DOHH2 (cell line): ENCODE data around the gene PRSS53.

Experiments
- H3F3A ChIP-seq: fragments of 200-600 bp; sonication (generic), shearing (Covaris generic); 2 replicates; pipeline ENCODE4 v1.6.0; 2016; ENCODE audit warnings: antibody characterized with exemption, mild to moderate bottlenecking; ENCODE audit not compliant: control insufficient read depth, insufficient read depth
- H3K27ac ChIP-seq: fragments of 200-600 bp; sonication (generic); 2 replicates; pipeline ENCODE4 v1.5.1; 2014; ENCODE audit warnings: low read depth, mild to moderate bottlenecking, low read length, moderate library complexity
- H3K27me3 ChIP-seq: fragments of 200-600 bp; sonication (generic); 2 replicates; pipeline ENCODE4 v1.6.1; 2014; ENCODE audit warnings: mild to moderate bottlenecking, low read length, mixed read lengths; ENCODE audit not compliant: control insufficient read depth
- H3K36me3 ChIP-seq: fragments of 200-600 bp; sonication (generic); 2 replicates; pipeline ENCODE4 v1.6.1; 2014; ENCODE audit warnings: mild to moderate bottlenecking, low read length, moderate library complexity, mixed read lengths; ENCODE audit not compliant: control insufficient read depth
- H3K4me1 ChIP-seq: fragments of 200-600 bp; sonication (generic); 2 replicates; pipeline ENCODE4 v1.6.1; 2014; ENCODE audit warnings: mild to moderate bottlenecking, low read length, mixed read lengths; ENCODE audit not compliant: control insufficient read depth
- H3K4me2 ChIP-seq: fragments of 200-600 bp; sonication (generic); 2 replicates; pipeline ENCODE4 v1.6.0; 2014; ENCODE audit warnings: mild to moderate bottlenecking, low read length, moderate library complexity
- H3K4me3 ChIP-seq: fragments of 200-600 bp; sonication (generic); 2 replicates; pipeline ENCODE4 v1.5.1; 2014; ENCODE audit warnings: mild to moderate bottlenecking, low read length, mixed read lengths
- H3K79me2 ChIP-seq: fragments of 200-600 bp; sonication (generic); 2 replicates; pipeline ENCODE4 v1.6.1; 2014; ENCODE audit warnings: mild to moderate bottlenecking, low read length, mixed read lengths; ENCODE audit not compliant: control insufficient read depth
- H3K9me2 ChIP-seq: fragments of 200-600 bp; sonication (generic); replicated peaks from 2 replicates; pipeline ENCODE4 v1.6.1; 2014; ENCODE audit warnings: mild to moderate bottlenecking, low read length, mixed read lengths; ENCODE audit not compliant: control insufficient read depth
- H3K9me3 ChIP-seq: fragments of 200-600 bp; sonication (generic); 2 replicates; pipeline ENCODE4 v1.6.1; 2014; ENCODE audit warnings: antibody characterized with exemption, low read length, mixed read lengths; ENCODE audit not compliant: control insufficient read depth, insufficient read depth
- H4K20me1 ChIP-seq: fragments of 200-600 bp; sonication (generic); 2 replicates; pipeline ENCODE4 v1.6.0; 2014; ENCODE audit warnings: low read depth, mild to moderate bottlenecking, antibody characterized with exemption, low read length, moderate library complexity; ENCODE audit not compliant: control insufficient read depth, insufficient read depth
- CTCF ChIP-seq: fragments of 200-600 bp; sonication (generic); IDR thresholded peaks from one replicate; pipeline ENCODE4 v1.5.1; 2014; ENCODE audit warnings: antibody characterized with exemption, mild to moderate bottlenecking, low read depth, low read length; ENCODE audit not compliant: poor library complexity, severe bottlenecking
- EZH2phosphoT487 ChIP-seq: fragments of 200-600 bp; sonication (generic); IDR thresholded peaks from 2 replicates; pipeline ENCODE4 v1.6.1; 2017; ENCODE audit warnings: borderline replicate concordance, mild to moderate bottlenecking, antibody characterized with exemption, low read length, moderate library complexity, mixed read lengths

PRSS53 gene

GRCh38 chr16:31087971-31088370 lies 772 bp downstream of the PRSS53 start:
- H3K4me1 ChIP-seq: peaks cover 4% of the 10 kb centered on the region
- no peaks in the 10 kb centered on the region for H3F3A ChIP-seq
- no peak overlapping the region for H3K27ac ChIP-seq
- no peak overlapping the region for H3K4me2 ChIP-seq
- H3K27me3 ChIP-seq: no peaks in the 10 kb centered on the region
- TF ChIP-seq CTCF (no peak), EZH2phosphoT487 (no peak)
- H3K36me3 ChIP-seq: peaks cover 41% of the 10 kb centered on the region
- no peak overlapping the region for H3K4me3 ChIP-seq
- no peaks in the 10 kb centered on the region for H3K9me3 ChIP-seq
- no peaks in the 10 kb centered on the region for H3K9me2 ChIP-seq
- H4K20me1 ChIP-seq: no peaks in the 10 kb centered on the region
- H3K79me2 ChIP-seq: peaks cover 13% of the 10 kb centered on the region

GRCh38 chr16:31087481-31087880 lies 1.3 kb downstream of the PRSS53 start:
- TF ChIP-seq CTCF: no peak
- TF ChIP-seq EZH2phosphoT487: no peak
- Histone ChIP-seq H3K9me2 (no peaks in the 10 kb centered on the region), H3K27me3 (no peaks in the 10 kb centered on the region), H3K27ac (no peak overlapping the region), H4K20me1 (0 out of 2 replicates have a peak, but pooled peaks cover under 1% of the 10 kb centered on the region), H3K4me2 (no peak overlapping the region), H3F3A (no peaks in the 10 kb centered on the region), H3K4me1 (peaks cover 3% of the 10 kb centered on the region; the same call in 1 of the 2 replicates), H3K36me3 (peaks cover 44% of the 10 kb centered on the region), H3K9me3 (no peaks in the 10 kb centered on the region), H3K4me3 (no peak overlapping the region), H3K79me2 (peaks cover 8% of the 10 kb centered on the region)

- H3K27ac ChIP-seq: no peak overlapping the region
- H3K79me2 ChIP-seq: peaks cover 5% of the 10 kb centered on the region; the same call in 1 of the 2 replicates
- TF ChIP-seq EZH2phosphoT487: no peak
- TF ChIP-seq CTCF: no peak
- H4K20me1 ChIP-seq: 0 out of 2 replicates have a peak, but pooled peaks cover 4% of the 10 kb centered on the region
- H3K4me1 ChIP-seq: peaks cover 3% of the 10 kb centered on the region; the same call in 1 of the 2 replicates
- no peaks in the 10 kb centered on the region for H3K27me3 ChIP-seq
- H3K36me3 ChIP-seq: peaks cover 52% of the 10 kb centered on the region
- H3K9me3 ChIP-seq: no peaks in the 10 kb centered on the region
- H3K4me3 ChIP-seq: no peak overlapping the region
- no peaks in the 10 kb centered on the region for H3K9me2 ChIP-seq
- H3K4me2 ChIP-seq: no peak overlapping the region
- H3F3A ChIP-seq: no peaks in the 10 kb centered on the region
Observed at GRCh38 chr16:31086629-31086906, 2.2 kb downstream of the PRSS53 start.
